Activated naive CD4-positive, alpha-beta T cell treated with anti-CD3 and anti-CD28 coated beads, Interleukin-2, amount 50 U/mL, for 24 hours (primary cell): Measurements from ENCODE around the gene TOX4.
"Not testable (repeated sequence)": the region's sequence is repeated elsewhere in the genome, so short reads cannot be mapped to it uniquely, and the experiment has no call there.

Source experiments
- H3K27ac Mint-ChIP-seq: one replicate; pipeline ENCODE4 v1.8.0; 2021; ENCODE audit warnings: mild to moderate bottlenecking, mixed read lengths
- H3K27me3 Mint-ChIP-seq: one replicate; pipeline ENCODE4 v1.8.0; 2021; ENCODE audit warnings: mixed read lengths
- H3K36me3 Mint-ChIP-seq: one replicate; pipeline ENCODE4 v1.8.0; 2021; ENCODE audit warnings: mixed read lengths
- H3K4me1 Mint-ChIP-seq: one replicate; pipeline ENCODE4 v1.8.0; 2021; ENCODE audit warnings: mixed read lengths
- H3K4me3 Mint-ChIP-seq: one replicate; pipeline ENCODE4 v1.8.0; 2021; ENCODE audit warnings: mild to moderate bottlenecking, mixed read lengths
- H3K9me3 Mint-ChIP-seq: one replicate; pipeline ENCODE4 v1.8.0; 2021; ENCODE audit warnings: mixed read lengths

Gene TOX4

DNA sequence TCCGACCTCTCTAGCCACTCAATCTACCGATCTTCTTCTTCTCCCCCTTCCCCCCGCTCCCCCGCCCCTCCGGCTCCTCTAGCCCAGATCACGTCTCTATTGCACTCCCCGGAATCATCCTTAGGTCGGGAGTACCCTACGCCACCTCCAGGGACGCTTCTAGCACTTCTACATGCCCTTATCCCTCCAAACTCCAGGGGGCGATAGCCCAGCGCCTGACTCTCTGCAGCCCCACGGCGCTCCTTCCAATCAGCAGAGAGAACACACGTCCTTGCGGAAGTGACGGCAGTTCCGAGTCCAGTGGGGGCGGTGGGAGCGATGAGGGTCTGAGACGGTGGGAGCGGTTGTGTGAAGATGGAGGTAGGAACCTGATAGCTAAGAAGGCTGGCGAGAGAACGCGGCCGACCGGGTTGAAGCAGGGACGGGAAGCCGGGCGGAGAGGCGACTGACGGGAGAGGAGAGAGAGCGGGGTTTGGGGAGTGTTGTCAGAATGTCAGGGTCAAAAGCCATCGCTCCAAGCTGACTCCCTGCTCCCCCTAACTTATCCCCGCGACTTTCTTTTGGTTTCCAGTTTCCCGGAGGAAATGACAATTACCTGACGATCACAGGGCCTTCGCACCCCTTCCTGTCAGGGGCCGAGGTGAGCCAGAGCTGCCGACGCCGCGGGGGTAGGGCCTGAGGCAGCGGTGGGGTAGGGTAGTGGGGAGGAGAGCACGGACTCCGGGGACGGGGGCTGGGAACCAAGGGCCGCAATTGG, at the start of gene TOX4, which contains the start of gene RAB2B:
Gene TOX4 (plus strand): TSS at position 271 of the 757 bp plus-strand sequence. CDS start 84 bp downstream, at position 355.
Gene RAB2B (minus strand): TSS at position 35 of the 757 bp plus-strand sequence. CDS start 87 bp downstream, outside the sequence.
- peak within 1 kb of the TSS; percentile 100 for H3K4me3 Mint-ChIP-seq
- H3K9me3 Mint-ChIP-seq: no peaks in the 10 kb centered on the region
- H3K4me1 Mint-ChIP-seq: peaks cover 53% of the 10 kb centered on the region
- H3K27ac Mint-ChIP-seq: peak within 1 kb of the TSS; percentile 100
- peaks cover 16% of the 10 kb centered on the region for H3K36me3 Mint-ChIP-seq
- no peaks in the 10 kb centered on the region for H3K27me3 Mint-ChIP-seq

DNA sequence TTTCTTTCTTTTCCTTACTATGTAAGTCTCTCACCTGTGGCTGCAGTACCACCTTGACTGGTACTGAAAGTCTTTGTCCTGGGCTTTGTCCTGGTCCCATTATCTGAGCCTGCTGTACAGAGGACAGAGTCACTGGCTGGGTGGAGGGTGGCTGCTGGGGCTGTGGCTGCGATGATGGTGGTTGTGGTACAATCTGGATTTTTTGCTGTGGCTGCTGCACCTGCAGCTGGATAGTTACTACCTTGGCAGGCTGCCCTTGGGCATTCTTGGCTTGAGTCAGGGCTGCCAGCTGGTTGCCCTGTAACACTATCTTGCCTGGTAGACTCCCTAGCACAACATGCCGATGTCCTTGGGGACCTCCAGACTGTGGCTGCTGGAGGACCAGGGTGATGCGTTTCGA, 48.1 kb upstream of the TOX4 start:
- Mint-ChIP-seq H3K4me3 (no peak overlapping the region), H3K36me3 (peaks cover 14% of the 10 kb centered on the region), H3K27ac (no peak overlapping the region)

DNA sequence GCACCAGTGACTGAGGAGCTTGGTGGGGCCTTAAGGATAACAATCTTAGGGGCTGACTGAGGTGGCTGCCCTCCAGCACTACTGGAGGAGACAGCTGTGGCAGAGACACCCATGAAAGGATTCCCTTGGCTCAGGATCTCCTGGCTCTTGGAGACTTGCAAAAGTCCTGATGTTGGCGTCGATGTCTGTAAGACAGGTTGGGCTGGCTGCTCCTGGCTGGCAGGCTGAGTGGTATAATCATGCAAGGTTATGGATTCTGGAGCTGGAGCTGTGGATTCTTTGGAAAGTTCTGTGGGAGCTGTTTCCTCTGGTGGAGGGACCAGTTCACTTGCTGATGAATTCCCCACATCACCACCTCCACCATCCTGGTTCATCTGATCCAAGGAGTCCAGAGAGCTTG, 45.9 kb upstream of the TOX4 start:
- H3K4me1 Mint-ChIP-seq: peaks cover 41% of the 10 kb centered on the region
- H3K27me3 Mint-ChIP-seq: no peaks in the 10 kb centered on the region
- peaks cover 12% of the 10 kb centered on the region for H3K36me3 Mint-ChIP-seq
- peak overlapping the region; percentile 12 for H3K27ac Mint-ChIP-seq
- H3K9me3 Mint-ChIP-seq: no peaks in the 10 kb centered on the region
- no peak overlapping the region for H3K4me3 Mint-ChIP-seq

More for the DNA sequence above, 48.1 kb upstream of the TOX4 start:
- Mint-ChIP-seq H3K27me3 (no peaks in the 10 kb centered on the region), H3K4me1 (peaks cover 20% of the 10 kb centered on the region), H3K9me3 (no peaks in the 10 kb centered on the region)

DNA sequence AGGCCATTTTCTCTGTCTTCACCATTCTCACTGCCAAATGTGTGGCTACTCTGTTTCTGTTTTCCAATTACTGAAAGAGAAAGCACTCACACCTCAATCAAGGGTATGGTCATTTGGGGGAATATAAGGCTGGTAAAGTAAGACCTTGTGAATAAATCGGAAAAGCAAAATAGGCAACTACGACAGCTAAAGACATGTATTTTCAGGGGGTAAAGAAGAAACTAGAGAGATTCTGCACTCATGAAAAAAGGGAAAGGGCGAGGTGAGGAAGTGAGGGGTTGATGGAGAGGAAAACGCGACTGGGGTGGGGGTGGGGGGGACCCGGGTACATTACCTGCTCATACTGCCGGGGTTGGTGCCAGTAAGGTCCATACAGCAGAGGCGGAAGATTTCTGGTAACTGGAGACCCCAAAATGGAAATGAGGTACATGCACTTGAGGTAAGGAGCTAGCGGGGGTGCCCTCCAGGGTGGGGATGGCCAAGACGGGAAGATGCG, 40.4 kb upstream of the TOX4 start:
- Mint-ChIP-seq H3K4me3 (peak overlapping the region; percentile 86), H3K27me3 (no peaks in the 10 kb centered on the region), H3K4me1 (peaks cover 71% of the 10 kb centered on the region), H3K36me3 (peaks cover 3% of the 10 kb centered on the region), H3K27ac (peak overlapping the region; percentile 37), H3K9me3 (no peaks in the 10 kb centered on the region)

DNA sequence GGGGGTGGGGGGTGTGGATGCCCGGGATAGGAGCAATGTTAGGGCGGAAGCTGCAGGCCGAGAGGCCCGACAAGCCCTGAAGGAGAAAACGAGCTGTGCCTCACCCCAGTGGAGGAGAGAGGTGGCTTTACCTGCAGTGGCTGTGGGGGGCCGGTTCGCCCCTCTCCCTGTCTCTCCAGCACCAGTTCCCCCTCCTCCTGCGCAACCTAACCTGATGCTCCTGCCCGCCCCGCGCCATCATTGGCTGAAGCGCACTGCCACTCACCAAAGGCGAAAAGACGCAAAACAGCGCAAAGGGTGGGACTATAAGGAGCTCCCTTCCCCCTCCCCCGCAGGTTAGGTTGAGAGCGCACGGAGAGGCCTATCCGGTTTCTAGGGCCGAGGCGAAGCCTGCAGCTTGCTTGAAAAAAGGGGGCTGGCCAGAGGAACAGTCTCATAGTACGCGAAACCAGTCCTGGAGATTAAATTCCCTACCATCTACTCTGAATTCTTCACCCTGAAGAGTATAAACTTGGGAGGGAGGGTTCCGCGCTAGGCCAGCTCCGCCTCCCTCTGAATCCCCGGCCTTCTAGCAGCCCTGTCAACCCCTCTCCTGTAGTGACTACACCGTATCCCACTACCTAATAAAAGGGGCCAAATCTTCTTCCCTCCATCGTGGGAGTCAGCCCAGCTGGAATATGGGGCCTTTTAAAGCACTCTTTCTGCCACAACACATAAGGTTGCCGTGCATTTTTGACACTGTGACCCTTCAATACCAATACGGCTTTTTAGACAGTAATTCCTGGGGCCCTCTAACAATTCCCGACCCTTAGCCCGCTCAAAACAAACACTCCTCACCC, 39.7 kb upstream of the TOX4 start:
- Mint-ChIP-seq H3K4me3 (peak overlapping the region; percentile 86), H3K36me3 (peaks cover 3% of the 10 kb centered on the region), H3K27ac (peak overlapping the region; percentile 82), H3K9me3 (no peaks in the 10 kb centered on the region), H3K27me3 (no peaks in the 10 kb centered on the region), H3K4me1 (peaks cover 75% of the 10 kb centered on the region)

DNA sequence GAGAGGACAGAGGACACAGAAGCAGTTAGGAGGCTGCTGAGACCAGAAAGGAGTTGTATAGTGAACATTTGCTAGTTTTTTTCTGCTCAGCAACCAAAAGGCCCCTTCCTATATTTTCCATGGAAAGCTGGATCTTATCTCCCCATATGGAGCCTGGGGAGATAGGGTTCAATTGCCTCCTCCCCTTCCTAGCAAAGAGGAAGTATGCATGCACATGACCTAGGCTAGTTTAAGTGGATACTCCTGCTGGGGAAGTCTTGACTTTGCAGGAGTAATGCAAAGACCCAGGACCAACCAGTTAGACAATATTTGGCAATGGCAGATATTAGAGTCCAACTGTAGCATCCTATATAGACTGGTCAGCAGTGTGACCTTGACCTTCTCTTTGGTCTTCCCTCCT, 36.1 kb upstream of the TOX4 start:
- no peaks in the 10 kb centered on the region for H3K27me3 Mint-ChIP-seq
- peaks cover 58% of the 10 kb centered on the region for H3K4me1 Mint-ChIP-seq
- H3K27ac Mint-ChIP-seq: no peak overlapping the region
- H3K9me3 Mint-ChIP-seq: no peaks in the 10 kb centered on the region
- peaks cover 3% of the 10 kb centered on the region for H3K36me3 Mint-ChIP-seq
- no peak overlapping the region for H3K4me3 Mint-ChIP-seq

DNA sequence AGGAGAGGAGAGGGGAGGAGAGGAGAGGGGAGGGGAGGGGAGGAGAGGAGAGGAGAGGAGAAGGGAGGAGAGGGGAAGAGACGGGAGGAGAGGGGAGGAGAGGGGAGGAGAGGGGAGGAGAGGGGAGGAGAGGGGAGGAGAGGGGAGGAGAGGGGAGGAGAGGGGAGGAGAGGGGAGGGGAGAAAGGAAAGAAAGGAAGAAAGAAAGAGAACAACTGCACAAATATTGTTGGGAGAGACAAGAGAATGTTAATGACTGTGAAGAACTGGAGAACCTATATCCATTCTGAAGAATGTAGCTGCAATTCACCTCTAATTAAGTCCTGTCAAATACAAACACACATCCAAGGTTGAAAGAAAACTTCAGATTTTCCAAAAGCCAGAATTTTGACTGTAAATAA, 34.3 kb upstream of the TOX4 start:
- peaks cover 57% of the 10 kb centered on the region for H3K4me1 Mint-ChIP-seq
- not testable (repeated sequence) for H3K4me3 Mint-ChIP-seq, H3K27ac Mint-ChIP-seq, H3K9me3 Mint-ChIP-seq, H3K36me3 Mint-ChIP-seq, H3K27me3 Mint-ChIP-seq

DNA sequence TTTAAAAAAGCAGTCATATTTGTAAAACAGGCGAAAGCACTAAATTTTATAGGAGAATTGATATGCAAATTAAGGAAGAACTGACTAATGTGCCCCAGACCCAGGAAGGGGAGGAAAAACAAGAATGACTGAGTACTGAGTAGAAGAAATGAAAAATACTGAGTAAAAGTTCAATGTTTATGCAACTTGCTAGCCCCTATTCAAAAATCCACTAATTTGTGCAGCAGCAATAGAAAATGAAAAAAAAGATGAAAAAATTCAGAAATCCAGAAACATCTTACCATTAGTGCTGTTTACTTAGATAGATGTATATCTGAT, 27.1 kb upstream of the TOX4 start:
- Mint-ChIP-seq H3K4me3 (peak overlapping the region; percentile 53), H3K27me3 (no peaks in the 10 kb centered on the region), H3K36me3 (peaks cover 5% of the 10 kb centered on the region), H3K27ac (peak overlapping the region; percentile 47), H3K9me3 (no peaks in the 10 kb centered on the region), H3K4me1 (peaks cover 64% of the 10 kb centered on the region)

DNA sequence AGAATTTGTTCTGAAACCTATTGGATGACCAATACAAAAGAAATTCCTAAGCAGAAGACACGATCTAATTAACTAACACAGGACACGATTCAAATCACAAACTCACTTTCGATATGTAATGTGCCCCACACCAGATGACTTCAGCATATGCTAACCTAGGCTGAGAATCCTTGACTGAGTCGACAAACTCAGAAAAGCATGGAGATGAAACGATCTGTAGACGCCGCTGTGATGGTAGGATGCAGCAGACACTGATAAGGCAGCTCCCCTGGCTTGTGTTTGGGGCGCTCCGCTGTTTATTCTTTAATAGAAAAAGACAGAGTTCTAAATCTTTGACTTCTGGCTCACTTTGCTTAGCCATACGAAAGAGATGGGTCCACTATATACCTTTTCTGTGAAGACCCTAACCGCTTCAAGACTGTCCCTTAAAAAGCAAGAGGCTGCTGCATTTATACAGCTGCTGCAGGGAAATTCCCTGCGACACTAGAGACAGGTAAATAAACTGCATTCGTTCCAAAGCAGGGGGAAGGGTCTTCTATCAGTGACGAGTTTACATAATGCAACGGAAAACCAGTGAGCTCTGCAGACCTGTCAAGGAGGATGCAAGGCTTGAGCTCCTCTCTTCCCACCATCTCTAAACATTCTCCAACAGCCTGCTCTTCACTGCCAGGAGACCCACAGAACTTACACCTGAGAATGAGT, 22.0 kb upstream of the TOX4 start:
- Mint-ChIP-seq H3K27ac (peak overlapping the region; percentile 94), H3K4me3 (peak overlapping the region; percentile 90), H3K9me3 (no peaks in the 10 kb centered on the region), H3K36me3 (peaks cover 5% of the 10 kb centered on the region), H3K4me1 (peaks cover 45% of the 10 kb centered on the region), H3K27me3 (no peaks in the 10 kb centered on the region)

DNA sequence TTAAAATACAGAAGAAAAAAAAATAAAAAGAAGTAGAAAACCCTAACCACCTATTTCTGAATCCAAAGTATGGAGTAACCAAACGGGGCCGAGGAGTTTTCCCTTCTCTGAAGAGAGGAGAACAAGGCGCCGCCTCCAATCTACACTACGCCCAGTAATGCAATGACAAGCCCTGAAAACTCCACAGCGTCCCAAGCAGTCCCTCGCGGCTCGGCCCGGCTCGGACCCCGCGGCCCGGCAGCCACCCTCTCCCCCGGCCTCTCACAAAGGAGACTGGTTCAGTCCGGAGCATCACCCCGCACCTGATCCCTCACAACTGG, 21.4 kb upstream of the TOX4 start:
- peak overlapping the region; percentile 94 for H3K27ac Mint-ChIP-seq
- no peaks in the 10 kb centered on the region for H3K27me3 Mint-ChIP-seq
- H3K4me3 Mint-ChIP-seq: peak overlapping the region; percentile 90
- H3K36me3 Mint-ChIP-seq: peaks cover 3% of the 10 kb centered on the region
- H3K9me3 Mint-ChIP-seq: no peaks in the 10 kb centered on the region
- H3K4me1 Mint-ChIP-seq: peaks cover 39% of the 10 kb centered on the region

DNA sequence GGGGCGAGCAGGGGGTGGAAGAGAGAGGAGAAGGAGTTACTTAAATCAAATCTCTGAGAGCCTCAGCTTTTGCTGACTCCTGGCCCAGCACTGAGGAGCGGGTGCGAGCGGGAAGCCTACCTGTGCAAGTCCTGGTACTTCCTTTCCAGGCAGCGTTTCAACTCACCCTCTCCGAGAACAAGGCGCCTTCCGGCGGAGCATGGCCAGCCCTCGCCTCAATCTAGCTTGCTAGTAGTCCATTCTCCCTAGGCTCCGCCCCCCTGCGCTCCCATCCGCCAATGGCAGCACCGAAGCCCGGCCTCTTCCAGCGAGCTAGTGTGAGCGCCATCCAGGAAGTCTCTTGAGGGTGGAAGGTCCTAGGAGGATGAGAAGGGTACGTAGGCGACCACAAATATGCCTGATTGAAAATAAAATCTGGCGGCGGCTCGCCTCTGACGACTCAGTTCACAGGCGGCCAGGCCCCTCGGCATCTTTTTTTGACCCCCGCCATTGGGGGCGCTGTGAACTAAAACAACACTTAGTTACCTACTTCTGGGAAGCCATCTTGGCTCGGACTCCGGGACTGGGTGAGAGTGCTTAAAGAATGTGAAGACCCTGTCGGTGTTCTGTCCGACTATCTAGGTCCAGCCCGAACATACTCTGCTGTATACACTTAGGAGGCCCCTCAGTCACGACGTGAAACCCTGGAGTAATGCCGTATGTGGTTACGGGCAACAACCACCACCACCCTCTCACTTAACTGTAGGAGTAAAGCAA, 20.9 kb upstream of the TOX4 start, which contains the start of gene CHD8:
Gene CHD8 (minus strand): TSS at position 212 of the 756 bp plus-strand sequence. CDS start 24,480 bp downstream, outside the sequence.
- H3K27ac Mint-ChIP-seq: peak within 1 kb of the TSS; percentile 94
- no peaks in the 10 kb centered on the region for H3K27me3 Mint-ChIP-seq
- H3K36me3 Mint-ChIP-seq: peaks cover 3% of the 10 kb centered on the region
- peak within 1 kb of the TSS; percentile 90 for H3K4me3 Mint-ChIP-seq
- H3K4me1 Mint-ChIP-seq: peaks cover 34% of the 10 kb centered on the region
- no peaks in the 10 kb centered on the region for H3K9me3 Mint-ChIP-seq

DNA sequence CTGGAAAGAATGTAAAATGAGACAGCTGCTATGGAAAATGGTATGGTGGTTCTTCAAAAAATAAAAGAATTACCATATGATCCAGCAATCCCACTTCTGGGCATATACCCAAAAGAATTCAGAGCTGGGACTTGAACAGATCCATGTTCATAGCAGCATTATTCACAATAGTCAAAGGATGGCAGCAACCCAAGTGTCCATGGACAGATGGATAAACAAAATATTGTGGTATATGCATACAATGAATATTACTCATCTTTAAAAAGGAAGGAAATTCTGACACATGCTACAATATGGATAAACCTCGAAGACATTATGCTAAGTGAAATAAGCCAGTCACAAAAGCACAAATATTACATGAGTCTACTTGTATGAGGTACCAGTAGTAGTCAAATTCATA, 9.4 kb upstream of the TOX4 start:
- no peak overlapping the region for H3K4me3 Mint-ChIP-seq
- peaks cover 4% of the 10 kb centered on the region for H3K4me1 Mint-ChIP-seq
- no peaks in the 10 kb centered on the region for H3K9me3 Mint-ChIP-seq
- H3K36me3 Mint-ChIP-seq: peaks cover 4% of the 10 kb centered on the region
- no peaks in the 10 kb centered on the region for H3K27me3 Mint-ChIP-seq
- no peak overlapping the region for H3K27ac Mint-ChIP-seq

DNA sequence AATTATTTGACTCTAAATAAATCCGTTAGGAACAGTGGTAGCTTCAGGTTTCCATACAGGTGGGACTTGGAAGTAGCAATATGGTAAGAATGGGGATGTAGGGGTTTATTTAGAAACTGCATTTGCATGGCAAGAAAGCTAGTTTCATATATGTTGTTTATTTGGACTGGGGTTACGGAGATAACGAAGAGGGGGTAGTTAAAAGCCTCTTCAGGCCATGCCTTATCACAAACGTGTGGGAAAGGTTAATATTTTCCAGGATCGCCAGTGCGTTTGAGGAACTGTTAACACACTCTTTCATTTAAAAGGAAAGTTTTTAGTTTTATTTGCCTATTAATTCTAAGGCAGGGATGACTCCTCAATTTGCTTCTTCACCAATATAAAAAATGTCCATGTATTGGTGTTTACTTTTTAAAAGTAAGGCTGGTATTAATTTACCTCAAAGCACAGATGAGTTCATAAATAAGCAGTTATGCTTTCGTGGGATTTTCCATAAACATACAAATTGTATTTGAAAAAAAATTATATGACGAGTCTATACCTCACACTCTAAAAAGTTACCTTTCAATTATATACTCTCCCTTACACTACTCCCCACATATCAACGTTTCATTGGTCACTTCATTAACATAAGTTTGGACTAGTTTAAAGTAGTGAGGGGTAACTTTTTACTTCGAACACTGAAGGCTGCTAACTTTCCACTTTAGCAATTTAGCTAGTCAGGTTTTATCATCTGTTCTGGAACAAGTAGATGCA, 1.1 kb upstream of the TOX4 start:
- Mint-ChIP-seq H3K36me3 (peaks cover 17% of the 10 kb centered on the region), H3K27me3 (no peaks in the 10 kb centered on the region), H3K27ac (peak overlapping the region; percentile 41), H3K9me3 (no peaks in the 10 kb centered on the region), H3K4me1 (peaks cover 48% of the 10 kb centered on the region), H3K4me3 (peak overlapping the region; percentile 100)

DNA sequence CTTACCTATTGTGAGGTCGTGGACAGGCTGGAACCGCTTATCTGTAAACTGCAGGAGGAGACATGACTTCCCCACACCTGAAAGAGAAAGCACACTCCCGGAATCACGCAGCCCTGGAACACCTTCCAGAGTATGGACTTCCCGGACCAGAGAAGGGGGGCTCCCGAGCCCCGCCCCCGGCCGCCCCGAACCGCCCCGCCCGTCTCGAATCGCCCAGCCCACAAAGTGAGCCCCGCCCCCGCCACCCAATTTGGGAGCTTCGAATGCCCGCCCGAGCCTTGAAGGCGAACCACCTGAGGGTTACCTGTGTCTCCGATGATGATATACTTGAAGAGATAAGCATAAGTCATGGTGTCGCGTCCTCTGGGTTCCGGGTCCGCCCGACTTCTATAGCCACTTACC, 471 bp upstream of the TOX4 start:
- Mint-ChIP-seq H3K27me3 (no peaks in the 10 kb centered on the region), H3K27ac (peak overlapping the region; percentile 100), H3K36me3 (peaks cover 17% of the 10 kb centered on the region), H3K9me3 (no peaks in the 10 kb centered on the region), H3K4me3 (peak overlapping the region; percentile 100), H3K4me1 (peaks cover 51% of the 10 kb centered on the region)
